IMR-90 (cell line): ENCODE results near the gene INPP4A. TPM values are rescaled to one million over a fixed set of nuclear protein-coding genes. Genes with fewer than 3 reads are reported as not detected.

Experiments
- ATAC-seq: fragments of 200-7000 bp; cut with Tn5 transposase; 2 replicates; pipeline ENCODE4 v1.9.1; 2020; ENCODE audit warnings: low read depth, mild to moderate bottlenecking, moderate library complexity
- BruUV-seq: library from RNA; stranded (reverse); fragments of 400-500 nt; replicated peaks from 2 replicates; lab custom pipeline; 2021; lab: Mats Ljungman, UMichigan
- CTCF ChIA-PET: fragments of 300-600 bp; formaldehyde crosslinking; extraction: SDS; loops from one replicate; lab custom pipeline; 2021; ENCODE audit warnings: antibody characterized with exemption; lab: Yijun Ruan, JAX
- POLR2A ChIA-PET: fragments of 300-600 bp; sonication (Branson Sonifier 250); formaldehyde crosslinking; loops from one replicate; lab custom pipeline; 2022; ENCODE audit warnings: antibody characterized with exemption; ENCODE audit not compliant: unreplicated experiment; lab: Charles Lee
- DNase-seq: peaks from one replicate; pipeline ENCODE4 v3.0.0; 2013
- H2AFZ ChIP-seq: replicated peaks from 2 replicates; pipeline ENCODE3; 2013; ENCODE audit warnings: low read length, mild to moderate bottlenecking; ENCODE audit not compliant: poor library complexity
- H2AK5ac ChIP-seq: 2 replicates; pipeline ENCODE4 v1.6.1; 2013; ENCODE audit warnings: low read depth, low read length, inconsistent platforms
- H2AK9ac ChIP-seq: replicated peaks from 2 replicates; pipeline ENCODE3; 2013; ENCODE audit warnings: mild to moderate bottlenecking, low read depth, low read length, moderate library complexity; ENCODE audit not compliant: poor library complexity
- H2BK120ac ChIP-seq: 2 replicates; pipeline ENCODE4 v1.6.1; 2013; ENCODE audit warnings: low read depth, low read length, inconsistent platforms
- H2BK15ac ChIP-seq: 3 replicates; pipeline ENCODE4 v1.6.1; 2013; ENCODE audit warnings: low read depth, low read length, inconsistent platforms
- H2BK20ac ChIP-seq: 2 replicates; pipeline ENCODE4 v1.6.1; 2013; ENCODE audit warnings: low read depth, mild to moderate bottlenecking, inconsistent platforms, low read length, moderate library complexity
- H2BK5ac ChIP-seq: 2 replicates; pipeline ENCODE4 v1.6.1; 2013; ENCODE audit warnings: mild to moderate bottlenecking, low read depth, low read length, inconsistent platforms; ENCODE audit not compliant: poor library complexity, severe bottlenecking
- H3K14ac ChIP-seq: replicated peaks from 2 replicates; pipeline ENCODE4 v1.6.1; 2013; ENCODE audit warnings: low read depth, low read length, inconsistent platforms
- H3K18ac ChIP-seq: 2 replicates; pipeline ENCODE4 v1.6.1; 2013; ENCODE audit warnings: low read depth, low read length, control low read depth
- H3K23ac ChIP-seq: 2 replicates; pipeline ENCODE4 v1.6.1; 2013; ENCODE audit warnings: low read depth, low read length, inconsistent platforms
- H3K27ac ChIP-seq: 2 replicates; pipeline ENCODE4 v1.5.1; 2013; ENCODE audit warnings: mild to moderate bottlenecking, control low read depth, low read length; ENCODE audit not compliant: insufficient read depth
- H3K27me3 ChIP-seq: 2 replicates; pipeline ENCODE4 v1.6.1; 2013; ENCODE audit warnings: low read length; ENCODE audit not compliant: control insufficient read depth, insufficient read depth
- H3K36me3 ChIP-seq: 2 replicates; pipeline ENCODE4 v1.6.1; 2013; ENCODE audit warnings: low read length, mixed read lengths; ENCODE audit not compliant: control insufficient read depth, insufficient read depth
- H3K4ac ChIP-seq: 2 replicates; pipeline ENCODE4 v1.6.1; 2013; ENCODE audit warnings: low read depth, low read length, inconsistent platforms
- H3K4me1 ChIP-seq: 2 replicates; pipeline ENCODE4 v1.6.1; 2013; ENCODE audit warnings: low read length, mixed read lengths; ENCODE audit not compliant: control insufficient read depth, insufficient read depth
- H3K4me2 ChIP-seq: 2 replicates; pipeline ENCODE4 v1.6.1; 2013; ENCODE audit warnings: low read depth, mild to moderate bottlenecking, control low read depth, low read length, moderate library complexity
- H3K4me3 ChIP-seq: 2 replicates; pipeline ENCODE4 v1.5.1; 2013; ENCODE audit warnings: low read depth, mild to moderate bottlenecking, control low read depth, low read length, moderate library complexity; ENCODE audit not compliant: insufficient read depth
- H3K56ac ChIP-seq: 2 replicates; pipeline ENCODE4 v1.6.1; 2013; ENCODE audit warnings: low read length, inconsistent platforms; ENCODE audit not compliant: insufficient read depth; ENCODE audit errors: extremely low read depth
- H3K79me1 ChIP-seq, 2 experiments: 2 replicates each; pipeline ENCODE4 v1.6.1; 2013; ENCODE audit warnings: low read length in 2 of 2, inconsistent platforms in 1 of 2, low read depth in 1 of 2
- H3K9ac ChIP-seq: 2 replicates; pipeline ENCODE4 v1.6.1; 2013; ENCODE audit warnings: low read depth, low read length, control low read depth
- H3K9me1 ChIP-seq: 2 replicates; pipeline ENCODE4 v1.6.1; 2013; ENCODE audit warnings: low read length, inconsistent platforms; ENCODE audit not compliant: insufficient read depth
- H3K9me3 ChIP-seq: 2 replicates; pipeline ENCODE4 v1.6.1; 2013; ENCODE audit warnings: low read length; ENCODE audit not compliant: control insufficient read depth, insufficient read depth
- H4K20me1 ChIP-seq: 2 replicates; pipeline ENCODE4 v1.6.1; 2013; ENCODE audit warnings: low read length, inconsistent platforms; ENCODE audit not compliant: insufficient read depth
- H4K5ac ChIP-seq: 2 replicates; pipeline ENCODE4 v1.6.1; 2013; ENCODE audit warnings: mild to moderate bottlenecking, low read depth, low read length, control low read depth
- H4K8ac ChIP-seq, 2 experiments: 2 replicates each; pipeline ENCODE4 v1.6.1; 2013; ENCODE audit warnings: low read depth in 2 of 2, low read length in 2 of 2, control low read depth in 1 of 2, inconsistent platforms in 1 of 2
- H4K91ac ChIP-seq: 2 replicates; pipeline ENCODE4 v1.6.1; 2013; ENCODE audit warnings: low read depth, low read length, inconsistent platforms; ENCODE audit not compliant: insufficient read depth
- BHLHE40 ChIP-seq: fragments of 150-350 bp; IDR thresholded peaks from 2 replicates; pipeline ENCODE4 v1.6.1; 2016; ENCODE audit warnings: mild to moderate bottlenecking, low read depth, low read length
- CTCF ChIP-seq: conservative IDR thresholded peaks from 2 replicates; pipeline ENCODE4 v1.5.1; 2012; ENCODE audit warnings: mild to moderate bottlenecking, low read depth, low read length, improper control_type of control experiment
- ELK1 ChIP-seq: fragments of 150-350 bp; IDR thresholded peaks from 2 replicates; pipeline ENCODE4 v1.6.1; 2016; ENCODE audit warnings: low read depth, mild to moderate bottlenecking, low read length, moderate library complexity, borderline replicate concordance
- FOS ChIP-seq: fragments of 150-350 bp; IDR thresholded peaks from 2 replicates; pipeline ENCODE4 v1.6.1; 2016; ENCODE audit warnings: low read depth, low read length
- MAFK ChIP-seq: IDR thresholded peaks from 2 replicates; pipeline ENCODE4 v1.6.1; 2012; ENCODE audit warnings: low read depth, low read length, improper control_type of control experiment
- MAZ ChIP-seq: IDR thresholded peaks from 2 replicates; pipeline ENCODE4 v1.6.1; 2012; ENCODE audit warnings: low read depth, mild to moderate bottlenecking, low read length, improper control_type of control experiment, moderate library complexity, borderline replicate concordance
- MXI1 ChIP-seq: IDR thresholded peaks from 2 replicates; pipeline ENCODE4 v1.6.1; 2012; ENCODE audit warnings: low read depth, mild to moderate bottlenecking, low read length, moderate library complexity, borderline replicate concordance
- NFE2L2 ChIP-seq: fragments of 150-350 bp; IDR thresholded peaks from 2 replicates; pipeline ENCODE4 v1.6.1; 2016; ENCODE audit warnings: low read depth, mild to moderate bottlenecking, low read length
- POLR2A ChIP-seq: IDR thresholded peaks from 2 replicates; pipeline ENCODE4 v1.6.1; 2012; ENCODE audit warnings: mild to moderate bottlenecking, low read depth, low read length
- RAD21 ChIP-seq: IDR thresholded peaks from 2 replicates; pipeline ENCODE4 v1.6.1; 2012; ENCODE audit warnings: low read length, improper control_type of control experiment
- RFX5 ChIP-seq: IDR thresholded peaks from 2 replicates; pipeline ENCODE4 v1.8.0; 2012; ENCODE audit warnings: low read depth, mild to moderate bottlenecking, low read length, moderate library complexity
- SMC3 ChIP-seq: fragments of 150-350 bp; IDR thresholded peaks from 2 replicates; pipeline ENCODE4 v1.6.1; 2016; ENCODE audit warnings: low read depth, mild to moderate bottlenecking, antibody characterized with exemption, low read length, moderate library complexity
- USF2 ChIP-seq: fragments of 150-350 bp; IDR thresholded peaks from 2 replicates; pipeline ENCODE4 v1.6.1; 2017; ENCODE audit warnings: mild to moderate bottlenecking, antibody characterized with exemption, low read length, low read depth
- WGBS, 2 experiments: methylation state at CpG; one replicate each; pipeline versions ENCODE4 v1.1.5 to v1.1.7; 2013; ENCODE audit warnings: missing lambda C conversion rate in 2 of 2; ENCODE audit not compliant: insufficient read length in 1 of 2; ENCODE audit errors: extremely low coverage in 2 of 2; 5-methylcytosine and 5-hydroxymethylcytosine counted together
- dilution Hi-C: fragments of 300-500 bp; cut with HindIII; formaldehyde crosslinking; loops from one replicate; pipeline ENCODE4 v1.14.3; 2018; ENCODE audit warnings: low sequenced_read_pairs; ENCODE audit not compliant: unreplicated experiment
- in situ Hi-C: fragments of 300-500 bp; cut with MboI; formaldehyde crosslinking; loops from 3 replicates; pipeline ENCODE4 v1.14.3; 2019; ENCODE audit warnings: low sequenced_read_pairs, inconsistent platforms, mixed read lengths
- intact Hi-C: fragments of 100-400 bp; cut with micrococcal nuclease; formaldehyde crosslinking; loops from 2 replicates; pipeline ENCODE4 v1.10.0; 2022
- polyA plus RNA-seq, 3 experiments: library from polyadenylated mRNA; depleted of rRNA; stranded (reverse); fragments of >200 nt; gene quantifications; 2 replicates each; pipeline ENCODE4 v1.2.3, GENCODE V29; 2012; ENCODE audit warnings: low replicate concordance in 1 of 3
- total RNA-seq: library from RNA; depleted of rRNA; stranded (reverse); fragments of >200 nt; gene quantifications from 2 replicates; pipeline ENCODE4 v1.2.3, GENCODE V29; 2012

INPP4A gene
- total and polyA plus RNA-seq, 2 of the 4 experiments (the other 2 are of a cell fraction), result 14.5 to 27.1 TPM

- Histone ChIP-seq H4K20me1 (no peaks in the 10 kb centered on the region), H2BK120ac (no peak overlapping the region), H3K18ac (no peak overlapping the region), H4K8ac (no peak overlapping the region), H3K14ac (no peak overlapping the region), H3K56ac (no peak overlapping the region), H3K9me1 (peaks cover 5% of the 10 kb centered on the region; the same call in 1 of the 2 replicates), H4K5ac (no peak overlapping the region), H3K27ac (no peak overlapping the region), H3K27me3 (no peaks in the 10 kb centered on the region), H3K4me3 (no peak overlapping the region), H3K4me1 (no peaks in the 10 kb centered on the region), H2BK15ac (no peak overlapping the region), H3K9ac (no peak overlapping the region), H3K23ac (no peak overlapping the region), H2AFZ (no peak overlapping the region), H2BK5ac (no peak overlapping the region), H4K91ac (no peak overlapping the region), H3K36me3 (peaks cover 29% of the 10 kb centered on the region), H3K79me1 (no peaks in the 10 kb centered on the region), H3K4me2 (no peak overlapping the region), H2BK20ac (no peak overlapping the region), H3K4ac (no peak overlapping the region), H3K9me3 (no peaks in the 10 kb centered on the region), H2AK5ac (no peak overlapping the region), H2AK9ac (no peak overlapping the region)
- no CpG with 5 or more reads among the region's 9 CpGs for WGBS, 2 experiments
- TF ChIP-seq CTCF (no peak), POLR2A (no peak), RFX5 (no peak), MAZ (no peak), MAFK (no peak), SMC3 (no peak), NFE2L2 (no peak), FOS (no peak), BHLHE40 (no peak), ELK1 (no peak), RAD21 (no peak), MXI1 (no peak), USF2 (no peak)
- dilution Hi-C loops (no loop called here), intact Hi-C loops (no loop called here), in situ Hi-C loops (no loop called here)
- ChIA-PET CTCF (interaction anchor here (0.7 to 0.9 kb wide), 2 partner anchors 10 to 60 kb away, joined by 6 to 9 read pairs; no protein-coding TSS in a partner anchor), POLR2A (interaction anchor here (0.6 kb wide), 1 partner anchor 18 kb away, joined by 12 read pairs; no protein-coding TSS in a partner anchor)
- no TSS peak for BruUV-seq
- DNase-seq (no peak), ATAC-seq (no peak)
Measured at GRCh38 chr2:98541906-98542305, 97.2 kb downstream of the INPP4A start.
